Stromal cell of bone marrow (primary cell): ENCODE measurements around the gene GNAT1.
"Not testable (repeated sequence)": the region's sequence is repeated elsewhere in the genome, so short reads cannot be mapped to it uniquely, and the experiment has no call there.

Experiments
- DNase-seq: peaks from one replicate; pipeline ENCODE4 v3.0.0-alpha.2; 2012; ENCODE audit warnings: low read depth

The GNAT1 gene

GRCh38 chr3:50222169-50222528 is 30.7 kb downstream of the GNAT1 start:
- DNase-seq, result no peak

GRCh38 chr3:50224639-50225038 is 33.2 kb downstream of the GNAT1 start:
- DNase-seq, result no peak

GRCh38 chr3:50226888-50227389 is 35.5 kb downstream of the GNAT1 start:
- no peak for DNase-seq

- peak; percentile 80 for DNase-seq
Observed at GRCh38 chr3:50227390-50228183, 36.2 kb downstream of the GNAT1 start.

GRCh38 chr3:50228184-50228763 is 36.9 kb downstream of the GNAT1 start:
- DNase-seq, result not testable (repeated sequence)

GRCh38 chr3:50229490-50229889 is 38.1 kb downstream of the GNAT1 start:
- no peak for DNase-seq

- DNase-seq, result no peak
Observed at GRCh38 chr3:50230104-50230793, 38.8 kb downstream of the GNAT1 start.

- DNase-seq, result no peak
Observed at GRCh38 chr3:50230794-50231125, 39.4 kb downstream of the GNAT1 start.

- DNase-seq, result no peak
Observed at GRCh38 chr3:50231581-50231980, 40.2 kb downstream of the GNAT1 start.

GRCh38 chr3:50232303-50232702 is 40.9 kb downstream of the GNAT1 start:
- no peak for DNase-seq

- no peak for DNase-seq
Observed at GRCh38 chr3:50233176-50233575, 41.8 kb downstream of the GNAT1 start.

- peak; percentile 98 for DNase-seq
Observed at GRCh38 chr3:50235716-50236483, 44.5 kb downstream of the GNAT1 start, which contains the start of gene GNAI2. TSS of gene GNAI2 (plus strand) at chr3:50236204. CDS start at chr3:50236336, 132 bp downstream.

- no peak for DNase-seq
Observed at GRCh38 chr3:50236484-50237132, 45.2 kb downstream of the GNAT1 start.

GRCh38 chr3:50237133-50237651 is 45.8 kb downstream of the GNAT1 start:
- DNase-seq, result no peak

GRCh38 chr3:50237754-50238548 is 46.5 kb downstream of the GNAT1 start:
- peak; percentile 71 for DNase-seq

GRCh38 chr3:50238549-50239026 is 47.2 kb downstream of the GNAT1 start:
- DNase-seq, result no peak

- no peak for DNase-seq
Observed at GRCh38 chr3:50239649-50240048, 48.2 kb downstream of the GNAT1 start.

GRCh38 chr3:50241163-50241562 is 49.8 kb downstream of the GNAT1 start:
- no peak for DNase-seq

GRCh38 chr3:50241713-50242380 is 50.4 kb downstream of the GNAT1 start:
- DNase-seq, result no peak

- DNase-seq, result no peak
Observed at GRCh38 chr3:50242381-50242770, 51.0 kb downstream of the GNAT1 start.
